CD4-positive, alpha-beta T cell treated with Interleukin-4 for 4 hours (primary cell): Measurements from ENCODE around the gene ZNF599.

Experiments used
- DNase-seq: peaks from one replicate; pipeline ENCODE4 v3.0.0-alpha.2; 2020

Gene ZNF599

DNA sequence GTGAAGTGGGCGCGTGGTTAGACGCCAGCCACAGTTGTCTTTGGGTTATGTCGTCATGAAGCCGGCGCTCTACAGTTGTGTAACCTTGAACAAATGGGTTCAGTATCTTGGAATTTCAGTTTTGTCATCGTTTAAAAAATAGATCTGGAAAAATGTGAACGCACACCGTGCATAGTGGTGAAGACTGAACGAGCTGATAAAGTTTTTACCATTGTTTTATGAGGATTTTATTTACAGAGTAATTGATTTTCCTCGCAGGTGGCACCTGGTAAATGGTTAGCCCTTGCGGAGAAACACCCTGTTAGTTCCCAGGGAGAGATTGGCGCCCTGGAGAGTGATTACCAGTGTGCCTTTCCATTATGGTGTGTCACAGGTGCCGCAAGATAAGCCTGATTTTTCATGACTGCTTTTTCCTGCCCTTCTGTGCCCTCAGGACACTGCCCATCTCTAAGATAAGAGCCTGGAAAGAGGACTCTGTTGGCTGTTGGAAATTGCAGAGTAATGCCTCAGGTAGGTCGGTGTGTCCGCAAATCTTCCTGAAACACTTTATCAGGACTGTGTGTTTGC lies 38.4 kb downstream of the ZNF599 start:
- DNase-seq, result no peak

DNA sequence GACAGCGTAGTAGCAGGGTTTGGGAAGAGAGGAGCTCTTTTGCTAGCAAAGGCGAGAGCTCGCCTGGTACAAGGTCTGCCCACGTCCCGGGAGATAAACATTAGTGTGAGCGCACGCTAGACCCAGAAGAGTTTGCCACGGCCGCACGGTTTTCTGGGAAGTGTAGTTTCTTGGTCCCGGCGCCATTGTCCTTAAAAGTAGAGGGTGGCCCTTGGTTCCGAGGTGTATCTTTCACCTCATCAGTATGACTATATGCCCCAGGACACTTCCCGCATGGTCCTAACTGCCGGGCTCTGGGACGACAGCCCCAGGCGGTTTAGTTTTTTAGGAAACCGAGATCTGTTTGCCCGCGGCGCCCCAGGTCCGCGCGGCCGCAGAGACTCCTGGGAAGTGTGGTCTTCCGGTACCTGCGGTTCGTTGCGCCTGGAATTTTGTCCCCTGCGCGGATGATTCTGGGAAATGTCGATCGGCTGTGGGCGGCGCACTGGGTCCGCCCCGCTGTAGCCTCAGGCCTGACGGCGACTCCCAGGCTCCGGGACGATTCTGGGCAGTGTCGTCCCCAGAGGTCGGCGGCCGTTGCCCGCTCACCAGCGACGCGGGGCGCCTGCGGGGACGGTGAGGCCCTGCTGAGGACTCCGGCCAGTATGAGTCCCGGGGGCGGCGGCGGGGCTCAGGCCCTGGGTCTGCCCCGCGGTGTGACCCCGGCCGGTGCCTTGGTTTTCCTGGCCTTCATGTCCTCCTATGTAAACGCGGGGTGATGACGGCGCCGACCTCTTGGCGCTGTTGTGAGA lies 39.1 kb downstream of the ZNF599 start, which contains the start of gene ZNF181:
ZNF181 (plus strand) TSS at position 498 of the 791 bp plus-strand sequence. CDS start 795 bp downstream, outside the sequence.
- DNase-seq, result peak; percentile 81

- DNase-seq, result no peak
These were observed 39.7 kb downstream of the ZNF599 start for GRCh38 chr19:34733266-34733745.

DNA sequence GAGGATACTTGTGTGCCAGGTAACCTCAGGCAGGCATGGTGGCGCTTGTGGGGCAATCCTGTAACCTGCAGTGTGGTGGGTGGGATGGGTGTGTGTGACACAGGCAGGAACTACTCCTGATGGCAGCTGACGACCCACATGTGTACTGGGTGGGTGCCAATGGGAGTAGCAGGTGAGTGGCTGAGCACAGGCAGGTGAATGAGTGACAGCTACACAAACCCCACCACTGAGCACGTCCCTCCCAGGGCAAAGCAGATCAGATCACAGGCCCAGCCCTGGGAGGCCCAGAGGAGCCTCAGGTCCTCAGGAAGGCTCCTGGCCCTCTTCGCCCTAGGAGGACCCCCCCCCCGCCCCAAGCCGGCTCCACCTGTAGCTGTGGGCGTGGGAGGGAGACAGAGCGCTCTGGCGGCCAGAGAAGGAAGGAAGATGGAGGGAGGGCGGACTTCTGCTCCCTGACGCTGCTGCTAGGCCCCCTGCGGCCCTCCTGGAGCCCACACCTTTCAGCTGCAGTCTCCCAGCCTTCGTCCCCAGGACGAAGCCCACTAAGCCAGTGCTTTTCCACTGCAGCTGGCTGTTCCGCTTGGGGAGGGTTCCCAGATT lies 40.3 kb downstream of the ZNF599 start:
- no peak for DNase-seq

DNA sequence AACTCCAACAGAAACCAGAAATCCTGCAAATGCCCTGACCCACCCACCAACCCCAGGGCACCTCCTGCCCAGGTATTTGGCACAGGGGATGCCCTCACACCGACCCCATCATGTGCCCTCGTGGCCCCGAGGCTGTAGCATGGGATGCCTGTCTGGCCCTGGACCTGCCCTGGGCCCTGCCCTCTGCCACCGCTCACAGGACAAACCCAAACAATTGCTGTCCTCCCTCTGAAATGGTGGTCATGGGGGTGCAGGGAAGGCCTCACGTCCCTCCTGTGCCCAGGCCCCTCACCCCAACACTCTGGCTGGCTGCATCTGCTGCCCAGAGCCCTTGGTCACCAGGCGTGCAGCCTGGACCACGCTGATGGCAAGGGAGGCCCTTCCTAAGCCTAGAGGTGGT lies 41.1 kb downstream of the ZNF599 start:
- DNase-seq, result no peak

- DNase-seq, result no peak
These were observed 41.8 kb downstream of the ZNF599 start for GRCh38 chr19:34731019-34731829.

DNA sequence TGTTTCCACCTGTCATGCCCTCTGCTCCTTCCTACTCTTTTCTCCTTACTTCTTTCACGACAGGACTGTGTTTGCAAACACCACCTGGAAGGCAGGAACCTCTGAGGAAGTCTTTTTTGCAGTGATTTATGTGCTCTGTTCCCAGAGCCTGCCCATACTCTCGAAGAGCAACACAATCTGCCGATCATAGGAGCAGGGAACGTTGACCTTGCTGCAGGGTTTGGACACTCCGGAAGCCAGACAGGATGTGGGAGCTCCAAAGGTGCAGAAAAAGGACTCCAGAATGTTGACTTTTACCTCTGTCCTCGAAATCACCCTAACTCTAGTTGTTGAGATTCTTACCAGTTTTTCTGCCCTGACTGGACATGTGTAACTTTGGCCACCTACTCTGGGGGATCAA lies 47.6 kb downstream of the ZNF599 start:
- no peak for DNase-seq

GRCh38 chr19:34722353-34722752 lies 50.7 kb downstream of the ZNF599 start:
- no peak for DNase-seq

DNA sequence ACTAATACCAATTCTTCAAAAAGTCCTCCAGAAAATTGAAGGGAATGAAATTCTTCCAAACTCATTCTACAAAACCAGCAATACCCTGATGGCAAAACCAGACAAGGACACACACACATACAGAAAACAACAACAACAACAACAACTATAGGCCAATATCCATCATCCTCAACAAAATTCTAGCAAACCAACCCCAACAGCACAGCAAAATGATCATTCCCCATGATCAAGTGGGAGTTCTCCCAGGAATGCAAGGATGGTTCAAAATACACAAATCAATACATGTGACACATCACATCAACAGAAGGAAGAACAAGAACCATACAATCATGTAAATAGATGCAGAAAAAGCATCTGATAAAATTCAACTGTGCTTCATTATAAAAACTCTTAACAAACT lies 57.7 kb downstream of the ZNF599 start:
- no peak for DNase-seq

- no peak for DNase-seq
These were observed 59.8 kb downstream of the ZNF599 start for GRCh38 chr19:34713262-34713637.

- DNase-seq, result peak; percentile 78
These were observed 60.4 kb downstream of the ZNF599 start for GRCh38 chr19:34712395-34713261.

GRCh38 chr19:34711890-34712289 lies 61.1 kb downstream of the ZNF599 start:
- DNase-seq, result no peak
